ENCODE measurements around the gene RXRG.

DNA sequence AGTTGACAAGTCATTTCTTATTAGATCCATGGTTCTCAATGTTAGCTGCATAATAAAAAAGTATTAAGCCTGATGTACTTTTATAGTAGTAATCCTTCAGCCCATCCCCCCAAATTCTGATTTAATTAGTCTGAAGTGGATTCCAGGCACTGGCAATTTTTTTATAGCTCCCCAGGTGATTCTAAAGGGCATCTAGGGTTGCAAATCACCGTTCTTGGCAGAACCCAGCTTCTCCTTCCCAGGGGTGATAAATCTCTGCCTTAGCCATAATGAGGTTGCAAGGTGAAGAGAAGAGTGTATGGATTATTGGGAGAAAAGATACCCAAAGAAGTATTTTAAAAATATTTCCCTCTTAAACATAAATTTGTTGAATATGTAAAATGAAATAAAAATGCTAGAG is 43.0 kb upstream of the RXRG start:
- TF ChIP-seq, protein P1, sequence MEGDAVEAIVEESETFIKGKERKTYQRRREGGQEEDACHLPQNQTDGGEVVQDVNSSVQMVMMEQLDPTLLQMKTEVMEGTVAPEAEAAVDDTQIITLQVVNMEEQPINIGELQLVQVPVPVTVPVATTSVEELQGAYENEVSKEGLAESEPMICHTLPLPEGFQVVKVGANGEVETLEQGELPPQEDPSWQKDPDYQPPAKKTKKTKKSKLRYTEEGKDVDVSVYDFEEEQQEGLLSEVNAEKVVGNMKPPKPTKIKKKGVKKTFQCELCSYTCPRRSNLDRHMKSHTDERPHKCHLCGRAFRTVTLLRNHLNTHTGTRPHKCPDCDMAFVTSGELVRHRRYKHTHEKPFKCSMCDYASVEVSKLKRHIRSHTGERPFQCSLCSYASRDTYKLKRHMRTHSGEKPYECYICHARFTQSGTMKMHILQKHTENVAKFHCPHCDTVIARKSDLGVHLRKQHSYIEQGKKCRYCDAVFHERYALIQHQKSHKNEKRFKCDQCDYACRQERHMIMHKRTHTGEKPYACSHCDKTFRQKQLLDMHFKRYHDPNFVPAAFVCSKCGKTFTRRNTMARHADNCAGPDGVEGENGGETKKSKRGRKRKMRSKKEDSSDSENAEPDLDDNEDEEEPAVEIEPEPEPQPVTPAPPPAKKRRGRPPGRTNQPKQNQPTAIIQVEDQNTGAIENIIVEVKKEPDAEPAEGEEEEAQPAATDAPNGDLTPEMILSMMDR (IDR thresholded peaks at IDR 0.05; ENCODE audit: low read length): no peak
- no peak for TF ChIP-seq EZH2phosphoT487 (IDR thresholded peaks at IDR 0.05; ENCODE audit: low read length)
- TF ChIP-seq EZH2 (optimal IDR thresholded peaks at IDR 0.05; ENCODE audit: low read depth, low read length): no peak
